HG02610 (cell line): ENCODE results near the gene PIK3CD.
"Not testable (repeated sequence)": the region's sequence is repeated elsewhere in the genome, so short reads cannot be mapped to it uniquely, and the experiment has no call there.

Experiments used
- ATAC-seq: cut with Tn5 transposase; IDR thresholded peaks from one replicate; pipeline ENCODE4 v1.9.1; 2021; ENCODE audit warnings: mild to moderate bottlenecking, moderate library complexity; ENCODE audit not compliant: unreplicated experiment

PIK3CD gene

DNA sequence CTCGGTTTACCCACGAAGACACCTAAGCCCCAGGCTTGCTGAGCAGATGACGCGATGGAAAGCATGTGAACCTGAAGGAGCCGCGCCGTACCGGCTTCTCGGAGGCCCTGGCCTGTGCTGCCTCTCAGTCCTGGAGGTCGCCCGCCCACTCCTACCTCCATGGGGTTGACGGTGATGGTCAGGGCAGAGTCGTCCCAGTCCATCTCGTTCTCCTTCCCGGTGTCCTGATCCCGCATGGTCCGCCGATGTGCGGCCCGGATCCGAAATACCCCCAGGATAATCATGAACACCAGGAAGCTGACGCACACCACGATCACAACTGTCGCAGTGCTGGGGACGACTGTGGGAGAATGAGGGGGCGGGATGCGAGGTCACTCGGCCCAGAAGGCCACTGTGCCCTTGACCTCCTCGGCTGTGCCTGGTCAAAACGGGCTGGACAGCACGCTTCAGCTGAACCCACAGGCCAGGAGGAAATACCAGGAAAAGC is 79.6 kb downstream of the PIK3CD start:
- ATAC-seq = no peak

GRCh38 chr1:9731561-9731960 is 80.0 kb downstream of the PIK3CD start:
- no peak for ATAC-seq

DNA sequence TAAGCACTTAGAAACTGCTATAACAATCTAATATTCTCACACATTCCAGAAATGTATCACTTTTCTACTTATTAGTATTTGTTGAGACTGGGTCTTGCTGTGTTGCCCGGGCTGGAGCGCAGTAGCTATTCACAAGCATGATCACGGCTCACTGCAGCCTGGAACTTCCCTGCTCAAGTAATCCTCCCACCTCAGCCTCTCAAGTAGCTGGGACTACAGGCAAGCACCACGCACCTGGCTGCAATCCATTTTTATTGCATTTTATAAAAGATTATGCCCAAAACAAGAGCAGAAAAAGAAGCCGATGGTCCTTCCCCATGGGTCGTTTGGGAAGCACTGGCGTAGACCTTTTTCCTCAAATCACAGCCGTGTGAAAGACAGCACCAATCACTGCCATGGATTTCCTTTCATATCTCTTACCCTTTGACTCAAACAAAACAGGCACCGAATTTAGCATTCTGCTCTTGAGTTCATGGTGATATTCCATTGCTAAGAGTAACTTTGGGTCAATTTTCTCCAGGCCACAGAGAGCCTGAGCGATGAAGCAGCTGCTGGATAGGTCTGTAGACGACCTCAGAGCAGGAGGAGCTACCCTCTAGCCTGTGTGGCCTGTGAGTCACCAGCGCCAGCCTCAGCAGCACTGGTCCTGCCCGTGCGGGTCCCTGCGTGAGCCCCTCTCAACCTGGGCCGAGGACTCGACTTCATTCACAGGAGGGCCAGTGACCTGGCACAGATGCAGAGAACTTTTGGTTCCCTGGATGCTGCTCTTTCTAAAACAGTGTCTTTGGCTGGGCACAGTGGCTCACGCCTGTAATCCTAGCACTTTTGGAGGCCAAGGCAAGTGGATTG is 80.8 kb downstream of the PIK3CD start:
- no peak for ATAC-seq

DNA sequence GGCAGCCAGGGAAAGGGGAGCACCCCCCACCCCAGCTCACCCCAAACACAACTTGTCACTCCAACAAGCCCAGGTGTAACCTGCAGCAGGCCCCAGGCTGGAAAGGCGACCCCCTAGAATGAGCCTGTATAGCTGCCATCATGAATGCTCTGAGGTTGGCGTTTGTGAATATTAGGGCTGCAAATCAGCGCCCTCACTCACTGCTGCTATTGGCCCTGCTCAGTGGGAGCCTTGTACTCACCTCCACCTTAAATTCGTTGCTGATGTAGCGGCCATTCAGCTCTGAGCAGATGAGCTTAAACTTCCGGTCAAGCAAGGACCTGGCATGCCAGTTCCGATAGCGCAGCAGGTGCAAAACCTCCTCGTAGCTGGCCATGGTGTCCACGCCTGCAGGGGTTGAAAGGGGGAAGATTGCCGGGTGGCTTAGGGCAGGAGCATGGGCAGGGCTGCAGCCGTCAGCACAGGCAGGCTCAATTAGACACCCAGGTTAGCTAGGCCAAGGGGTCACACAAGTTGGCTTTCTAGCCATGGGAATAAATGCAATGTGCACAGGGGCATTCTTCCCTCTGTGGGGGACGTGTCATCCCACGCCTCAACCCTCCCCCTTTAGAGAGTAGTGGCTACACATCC is 81.7 kb downstream of the PIK3CD start:
- ATAC-seq = no peak

DNA sequence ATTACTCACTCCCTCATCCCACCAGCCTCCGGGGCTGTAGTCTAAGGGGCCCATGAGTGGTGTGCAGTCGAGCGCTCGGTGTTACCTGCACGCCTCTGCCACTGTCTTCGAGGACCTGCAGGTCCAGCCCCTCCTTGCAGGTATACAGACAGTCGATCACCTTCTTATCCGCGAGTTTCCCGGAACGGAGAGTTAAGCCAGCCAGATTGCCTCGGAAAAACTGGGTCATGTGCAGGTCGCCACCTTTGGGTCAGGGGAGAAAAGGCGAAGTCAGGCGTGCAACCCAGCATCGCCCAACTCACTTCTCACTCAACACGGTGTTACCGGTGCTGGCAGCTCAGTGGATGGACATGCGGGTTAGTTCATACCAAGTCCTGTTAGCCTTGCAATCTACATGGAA is 84.3 kb downstream of the PIK3CD start:
- ATAC-seq = no peak

DNA sequence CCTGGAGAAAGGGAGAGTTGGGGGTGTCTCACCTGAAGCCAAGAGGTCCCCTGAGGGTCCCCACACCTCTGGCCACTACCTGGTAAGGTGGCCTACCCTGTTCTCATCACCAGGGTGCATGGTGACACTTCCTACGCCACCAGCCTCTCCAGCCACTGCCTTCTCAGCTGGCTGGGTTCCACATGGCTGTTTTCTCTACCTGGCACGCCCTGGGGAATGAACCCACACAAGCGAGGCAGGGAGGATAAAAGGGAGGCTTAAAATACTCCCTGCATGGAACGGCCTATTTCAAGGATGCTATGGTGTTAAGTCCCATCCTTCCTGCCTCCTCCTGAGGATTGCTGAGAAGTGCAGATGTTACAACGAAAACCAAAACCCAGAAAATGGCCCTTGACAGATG is 84.7 kb downstream of the PIK3CD start:
- ATAC-seq = no peak

DNA sequence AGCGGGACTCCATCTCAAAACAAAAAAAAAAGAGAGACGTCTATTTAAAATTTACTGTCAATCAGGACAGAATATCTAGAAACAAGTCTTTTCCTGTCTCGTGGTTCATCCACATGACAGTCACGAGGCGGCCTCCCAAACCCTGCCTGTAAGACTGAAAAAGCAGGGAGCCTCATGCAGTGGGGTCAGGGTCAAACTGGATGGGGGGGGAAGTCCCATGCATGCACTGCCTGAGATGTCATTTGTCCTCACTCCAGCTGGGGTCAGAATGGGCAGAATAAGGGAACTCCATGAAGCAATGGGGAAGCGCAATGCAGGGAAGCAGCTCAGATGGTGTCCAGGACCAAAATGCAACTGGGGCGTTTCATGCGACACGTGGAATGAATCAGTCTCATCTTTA is 85.5 kb downstream of the PIK3CD start:
- no peak for ATAC-seq

- ATAC-seq = no peak
Measured at GRCh38 chr1:9737671-9738070, 86.1 kb downstream of the PIK3CD start.

GRCh38 chr1:9744106-9744799 is 92.7 kb downstream of the PIK3CD start:
- ATAC-seq = no peak

- ATAC-seq = no peak
Measured at GRCh38 chr1:9746211-9746610, 94.7 kb downstream of the PIK3CD start.

- ATAC-seq = no peak
Measured at GRCh38 chr1:9746651-9747050, 95.1 kb downstream of the PIK3CD start.

DNA sequence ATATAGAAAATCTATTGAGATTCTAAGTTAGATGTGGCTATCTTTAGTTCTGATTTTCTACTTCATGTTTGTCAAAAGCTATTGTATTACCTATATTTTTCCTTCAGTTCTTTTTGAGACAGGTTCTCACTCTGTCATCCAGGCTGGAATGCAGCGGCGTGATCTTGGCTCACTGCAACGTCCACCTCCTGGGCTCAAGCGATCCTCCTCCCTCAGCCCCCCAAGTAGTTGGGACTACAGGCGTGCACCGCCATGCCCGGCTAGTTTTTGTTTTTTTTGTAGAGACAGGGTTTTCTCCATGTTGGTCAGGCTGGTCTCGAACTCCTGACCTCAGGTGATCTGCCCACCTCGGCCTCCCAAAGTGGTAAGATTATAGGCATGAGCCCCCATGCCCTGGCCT is 96.9 kb downstream of the PIK3CD start:
- not testable (repeated sequence) for ATAC-seq

GRCh38 chr1:9749361-9749760 is 97.8 kb downstream of the PIK3CD start:
- no peak for ATAC-seq

- no peak for ATAC-seq
Measured at GRCh38 chr1:9751971-9752370, 100.4 kb downstream of the PIK3CD start.

- ATAC-seq = no peak
Measured at GRCh38 chr1:9753121-9753531, 101.6 kb downstream of the PIK3CD start.

DNA sequence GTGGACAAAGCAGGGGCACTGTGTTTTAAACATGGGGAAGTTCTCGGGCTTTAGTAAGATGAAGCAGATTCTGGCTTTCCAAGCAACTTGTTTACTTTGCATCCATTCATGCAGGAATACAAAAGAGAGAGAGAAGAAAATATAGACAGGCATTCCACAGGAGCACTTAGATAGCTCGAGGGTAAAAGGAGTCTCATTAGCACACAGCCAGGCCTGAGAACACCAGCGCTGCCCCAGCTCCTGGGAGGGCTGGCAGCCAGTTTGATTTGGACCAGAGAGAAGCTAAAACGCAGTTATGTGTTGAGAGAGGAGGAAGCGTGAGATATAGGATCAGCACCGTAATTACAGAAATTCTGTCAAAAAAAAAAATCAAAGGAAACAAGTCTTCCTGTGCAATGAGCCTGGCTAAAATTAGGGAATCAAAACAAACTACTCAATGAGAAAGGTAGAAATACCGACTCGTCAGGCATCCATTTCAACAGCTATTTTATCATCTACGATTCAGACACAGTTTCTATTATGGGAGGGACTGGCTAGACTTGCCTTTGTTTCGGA is 104.0 kb downstream of the PIK3CD start:
- no peak for ATAC-seq

GRCh38 chr1:9758559-9759121 is 107.1 kb downstream of the PIK3CD start:
- no peak for ATAC-seq

GRCh38 chr1:9759939-9760338 is 108.4 kb downstream of the PIK3CD start:
- no peak for ATAC-seq

DNA sequence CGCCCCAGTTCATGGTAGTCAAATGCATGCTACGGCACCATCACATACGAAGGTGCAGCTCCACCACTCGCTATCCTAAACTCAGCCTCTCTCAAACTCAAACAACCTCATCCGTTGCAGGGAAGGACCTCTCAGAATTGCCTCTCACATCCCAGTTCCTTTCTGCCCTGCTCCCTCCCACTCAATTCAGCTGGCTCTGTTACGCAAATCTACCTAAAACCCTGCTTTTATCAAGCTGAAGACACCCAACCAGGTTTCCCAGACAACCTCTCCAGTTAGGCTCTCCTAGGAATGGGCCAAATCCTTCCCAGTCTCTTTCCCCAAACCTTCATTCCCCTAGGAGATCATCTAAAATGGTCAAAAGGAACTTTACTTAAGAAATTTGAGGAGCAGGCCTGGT is 109.3 kb downstream of the PIK3CD start:
- no peak for ATAC-seq

DNA sequence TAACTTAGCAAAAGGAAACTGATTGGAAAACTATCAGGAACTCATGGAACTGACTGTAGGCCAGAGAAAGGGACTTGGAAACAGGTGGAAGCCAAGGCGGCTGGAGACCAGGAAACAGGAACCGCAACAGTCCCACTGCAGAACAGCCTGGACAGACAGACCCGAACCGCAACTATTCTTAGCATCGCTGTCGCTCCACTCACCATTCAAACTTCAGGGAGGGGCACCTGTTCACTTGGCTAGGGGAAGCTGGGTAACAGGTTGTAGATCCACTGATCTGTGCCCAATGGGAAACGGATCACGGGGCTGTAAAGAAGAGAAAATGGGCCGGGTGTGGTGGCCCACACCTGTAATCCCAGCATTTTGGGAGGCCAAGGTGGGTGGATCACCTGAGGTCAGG is 110.3 kb downstream of the PIK3CD start:
- no peak for ATAC-seq

GRCh38 chr1:9762446-9762845 is 110.9 kb downstream of the PIK3CD start:
- not testable (repeated sequence) for ATAC-seq
